GM12878 (cell line): ENCODE data around the gene RPTN. TPM values are rescaled to one million over a fixed set of nuclear protein-coding genes. Genes with fewer than 3 reads are reported as not detected.

Experiments used
- ATAC-seq: fragments of 200-7000 bp; cut with Tn5 transposase; 3 replicates; pipeline ENCODE4 v1.9.1; 2020; ENCODE audit warnings: mild to moderate bottlenecking, moderate library complexity
- BruUV-seq: library from RNA; stranded (reverse); fragments of 400-500 nt; replicated peaks from 2 replicates; lab custom pipeline; 2021; lab: Mats Ljungman, UMichigan
- CTCF ChIA-PET: fragments of 300-600 bp; sonication (Branson Sonifier 250); formaldehyde crosslinking; extraction: SDS; loops from one replicate; lab custom pipeline; 2021; ENCODE audit warnings: inconsistent platforms; lab: Yijun Ruan, JAX
- POLR2A ChIA-PET: fragments of 350-600 bp; formaldehyde crosslinking; extraction: SDS; loops from one replicate; lab custom pipeline; 2021; ENCODE audit warnings: inconsistent platforms; lab: Charles Lee
- RAD21 ChIA-PET: fragments of 300-600 bp; sonication (Branson Sonifier 250); formaldehyde crosslinking; loops from one replicate; lab custom pipeline; 2023; ENCODE audit warnings: antibody characterized with exemption; ENCODE audit not compliant: unreplicated experiment; lab: Charles Lee
- SMC1A ChIA-PET: fragments of 300-600 bp; sonication (Branson Sonifier 250); formaldehyde crosslinking; loops from one replicate; lab custom pipeline; 2023; ENCODE audit not compliant: unreplicated experiment, uncharacterized antibody; lab: Charles Lee
- DNase-seq: peaks from one replicate; pipeline ENCODE4 v3.0.0-alpha.2; 2011; ENCODE audit warnings: low read depth, low spot score
- FAIRE-seq: peaks from 3 replicates; lab custom pipeline; 2011; peaks lifted over from hg19 to GRCh38; lab: Jason Lieb, UNC
- H2AFZ ChIP-seq: 2 replicates; pipeline ENCODE4 v1.6.0; 2011; ENCODE audit warnings: low read depth, low read length, control low read depth; ENCODE audit not compliant: control insufficient read depth
- H3K27ac ChIP-seq: 2 replicates; pipeline ENCODE4 v1.5.1; 2011; ENCODE audit warnings: control low read depth; ENCODE audit not compliant: control insufficient read depth, insufficient read depth
- H3K27me3 ChIP-seq, 2 experiments: replicated peaks in 1 of 2; 2 replicates each; pipeline versions ENCODE4 v1.6.0 to v1.6.1; 2011; ENCODE audit warnings: low read length in 1 of 2; ENCODE audit not compliant: control insufficient read depth in 2 of 2, insufficient read depth in 2 of 2
- H3K36me3 ChIP-seq, 2 experiments: 2 replicates each; pipeline ENCODE4 v1.5.1; 2011; ENCODE audit warnings: low read length in 1 of 2; ENCODE audit not compliant: control insufficient read depth in 2 of 2, insufficient read depth in 2 of 2
- H3K4me1 ChIP-seq: 2 replicates; pipeline ENCODE4 v1.6.1; 2011; ENCODE audit warnings: mild to moderate bottlenecking, low read length, moderate library complexity, mixed read lengths; ENCODE audit not compliant: control insufficient read depth, insufficient read depth
- H3K4me2 ChIP-seq: 2 replicates; pipeline ENCODE4 v1.6.0; 2011; ENCODE audit warnings: control low read depth; ENCODE audit not compliant: control insufficient read depth, insufficient read depth
- H3K4me3 ChIP-seq: fragments of 200-600 bp; sonication (generic); 2 replicates; pipeline ENCODE4 v1.5.1; 2016
- H3K79me2 ChIP-seq: 2 replicates; pipeline ENCODE4 v1.6.0; 2011; ENCODE audit warnings: low read length; ENCODE audit not compliant: control insufficient read depth, insufficient read depth
- H3K9ac ChIP-seq: 2 replicates; pipeline ENCODE4 v1.8.0; 2011; ENCODE audit warnings: low read length, control low read depth, mixed read lengths; ENCODE audit not compliant: control insufficient read depth, insufficient read depth
- H3K9me3 ChIP-seq: replicated peaks from 3 replicates; pipeline ENCODE4 v1.5.1; 2011; ENCODE audit warnings: mild to moderate bottlenecking, low read length; ENCODE audit not compliant: control insufficient read depth, insufficient read depth
- H4K20me1 ChIP-seq: 2 replicates; pipeline ENCODE4 v1.6.0; 2011; ENCODE audit not compliant: control insufficient read depth, insufficient read depth
- CBX3 ChIP-seq: fragments of 200-600 bp; sonication (generic); IDR thresholded peaks from 2 replicates; pipeline ENCODE4 v1.6.1; 2016; ENCODE audit warnings: low read depth, borderline replicate concordance
- DPF2 ChIP-seq: fragments of 450-650 bp; IDR thresholded peaks from 2 replicates; pipeline ENCODE4 v1.6.1; 2017; ENCODE audit warnings: mild to moderate bottlenecking
- E4F1 ChIP-seq: fragments of 450-650 bp; IDR thresholded peaks from 2 replicates; pipeline ENCODE4 v1.6.1; 2018; ENCODE audit warnings: borderline replicate concordance, mild to moderate bottlenecking; ENCODE audit not compliant: partially characterized antibody
- FOXK2 ChIP-seq: fragments of 450-650 bp; IDR thresholded peaks from 2 replicates; pipeline ENCODE4 v1.6.1; 2017; ENCODE audit warnings: mild to moderate bottlenecking, moderate library complexity
- NR2C1 ChIP-seq: fragments of 450-650 bp; IDR thresholded peaks from 2 replicates; pipeline ENCODE4 v1.6.1; 2017; ENCODE audit warnings: antibody characterized with exemption, mild to moderate bottlenecking, moderate library complexity
- PRDM15 ChIP-seq: fragments of 450-650 bp; formaldehyde crosslinking; IDR thresholded peaks from 2 replicates; pipeline ENCODE4 v1.4.0; 2020; ENCODE audit warnings: mild to moderate bottlenecking, moderate library complexity
- SREBF2 ChIP-seq: IDR thresholded peaks from 2 replicates; pipeline ENCODE4 v1.6.1; 2012; ENCODE audit warnings: mild to moderate bottlenecking, low read length
- ZNF622 ChIP-seq: fragments of 450-650 bp; IDR thresholded peaks from 2 replicates; pipeline ENCODE4 v1.6.1; 2017; ENCODE audit warnings: mild to moderate bottlenecking, inconsistent platforms
- WGBS: methylation state at CpG from one replicate; pipeline ENCODE4 v1.1.6; 2016; ENCODE audit warnings: low lambda C conversion rate; ENCODE audit not compliant: insufficient replicate concordance, insufficient coverage; ENCODE audit errors: missing lambda C conversion rate; 5-methylcytosine and 5-hydroxymethylcytosine counted together
- in situ Hi-C: fragments of 300-500 bp; cut with MboI; formaldehyde crosslinking; loops from 9 replicates; pipeline ENCODE4 v1.14.3; 2018; ENCODE audit warnings: mixed read lengths
- intact Hi-C: fragments of 100-400 bp; cut with micrococcal nuclease; formaldehyde crosslinking; loops from one replicate; pipeline ENCODE4 v1.14.2; 2022; ENCODE audit not compliant: unreplicated experiment
- polyA plus RNA-seq, 11 experiments: library from polyadenylated mRNA; depleted of rRNA in 4 of 11; unstranded in 6 of 11; stranded (reverse) in 5 of 11; fragments of >200 nt; fragmentation: Nextera tagmentation in 4 of 11; fragmentation: Illumina TruSeq in 1 of 11; extraction: Ambion mirVana in 4 of 11; extraction: Trizol in 1 of 11; gene quantifications; 1 replicate in 1 of 11; 2 replicates in 10 of 11; pipeline versions ENCODE4 v1.2.1 to v1.2.3, GENCODE V29; 2011 to 2016; ENCODE audit warnings: inconsistent platforms in 2 of 11, missing spikeins in 2 of 11, low read depth in 1 of 11
- total RNA-seq, 4 experiments: library from RNA; depleted of rRNA in 3 of 4; stranded (reverse); fragments of >200 nt in 3 of 4; fragmentation: Illumina TruSeq in 1 of 4; extraction: Trizol in 1 of 4; gene quantifications; 2 replicates each; pipeline versions ENCODE4 v1.2.1 to v1.2.3, GENCODE V29; 2013 to 2021

RPTN gene
- total and polyA plus RNA-seq, 10 of the 15 experiments (the other 5 are each of a cell fraction or from before 2014, with no cell fraction given), result not detected

- no TSS peak for BruUV-seq
- ChIA-PET RAD21 (interaction anchor here (1.3 kb wide), 1 partner anchor 279 kb away, joined by 5 read pairs; no protein-coding TSS in a partner anchor), POLR2A (no interaction called here), CTCF (interaction anchor here (0.7 to 1.0 kb wide), 2 partner anchors 127 to 281 kb away, joined by 3 to 5 read pairs; no protein-coding TSS in a partner anchor), SMC1A (interaction anchor here (1.0 to 1.1 kb wide), 2 partner anchors 125 to 127 kb away, joined by 3 to 4 read pairs; no protein-coding TSS in a partner anchor)
- 0% methylated on average over 1 of the region's 1 CpG for WGBS
- Histone ChIP-seq H3K9ac (no peak overlapping the region), H3K27me3 (no peaks in the 10 kb centered on the region; a peak in 1 of 4 replicates), H4K20me1 (no peaks in the 10 kb centered on the region), H3K9me3 (no peaks in the 10 kb centered on the region), H3K4me2 (no peak overlapping the region), H3K36me3 (no peaks in the 10 kb centered on the region), H3K27ac (no peak overlapping the region), H3K79me2 (no peaks in the 10 kb centered on the region), H2AFZ (no peak overlapping the region), H3K4me3 (no peak overlapping the region), H3K4me1 (no peaks in the 10 kb centered on the region)
- no peak for DNase-seq
- intact Hi-C loops (no loop called here), in situ Hi-C loops (no loop called here)
- FAIRE-seq, result no peak
- TF ChIP-seq DPF2, result no peak
- TF ChIP-seq E4F1, result no peak
- TF ChIP-seq CBX3, result no peak
- no peak for TF ChIP-seq FOXK2
- TF ChIP-seq PRDM15, result no peak
- TF ChIP-seq ZNF622, result no peak
- no peak for TF ChIP-seq SREBF2
- no peak for TF ChIP-seq NR2C1
- ATAC-seq, result no peak
Observed at GRCh38 chr1:152179566-152179965, 20.5 kb upstream of the RPTN start.
